Measurements from ENCODE around the gene CACNA1C.

CACNA1C gene

GRCh38 chr12:2035431-2036055 lies 17.2 kb upstream of the CACNA1C start:
- no peak for DNase-seq

GRCh38 chr12:2039034-2039433 lies 13.8 kb upstream of the CACNA1C start:
- DNase-seq, result no peak

- no peak for DNase-seq
These were observed 9.7 kb upstream of the CACNA1C start for GRCh38 chr12:2043054-2043453.

DNA sequence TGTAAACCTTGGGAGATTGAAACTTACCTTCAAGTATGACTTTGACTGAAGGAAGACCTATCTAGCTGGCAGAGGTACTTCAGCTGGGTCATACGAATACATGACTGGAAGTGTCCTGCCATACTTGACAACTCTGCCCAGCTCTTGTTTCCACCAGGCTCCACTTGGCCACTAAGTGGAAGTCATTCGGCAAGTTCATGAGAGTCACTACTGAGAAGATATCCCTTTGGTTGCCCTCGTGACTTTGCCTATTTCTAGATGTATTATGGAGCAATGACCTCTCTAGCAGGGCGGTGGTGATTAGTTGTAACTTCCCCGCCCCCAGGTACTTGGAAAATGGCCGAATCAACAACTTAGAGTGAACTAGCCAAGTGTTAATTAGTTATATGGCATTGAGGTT lies 8.6 kb upstream of the CACNA1C start:
- DNase-seq, result no peak

DNA sequence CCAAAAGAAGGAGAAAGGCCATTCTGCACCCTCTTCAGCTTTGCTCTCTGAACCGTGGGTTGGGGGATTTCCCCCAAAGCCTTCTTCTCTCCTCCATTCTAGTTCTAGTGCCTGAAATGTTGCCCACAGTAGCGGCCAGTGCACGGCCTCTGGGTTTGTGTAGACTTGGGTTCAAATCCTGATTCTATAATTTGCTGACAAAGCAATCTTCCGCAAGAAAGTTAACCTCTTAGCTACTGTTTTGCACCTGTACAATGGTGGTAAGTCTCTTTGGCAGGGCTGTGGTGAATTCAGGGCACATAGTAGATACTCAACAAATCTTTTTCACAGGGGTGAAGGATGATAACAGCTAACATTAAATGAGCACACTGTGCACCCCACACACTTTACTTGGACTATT lies 5.8 kb upstream of the CACNA1C start:
- DNase-seq, result no peak

GRCh38 chr12:2047752-2048151 lies 5.0 kb upstream of the CACNA1C start:
- no peak for DNase-seq

- DNase-seq, result no peak
These were observed 2.9 kb upstream of the CACNA1C start for GRCh38 chr12:2049604-2050540.

DNA sequence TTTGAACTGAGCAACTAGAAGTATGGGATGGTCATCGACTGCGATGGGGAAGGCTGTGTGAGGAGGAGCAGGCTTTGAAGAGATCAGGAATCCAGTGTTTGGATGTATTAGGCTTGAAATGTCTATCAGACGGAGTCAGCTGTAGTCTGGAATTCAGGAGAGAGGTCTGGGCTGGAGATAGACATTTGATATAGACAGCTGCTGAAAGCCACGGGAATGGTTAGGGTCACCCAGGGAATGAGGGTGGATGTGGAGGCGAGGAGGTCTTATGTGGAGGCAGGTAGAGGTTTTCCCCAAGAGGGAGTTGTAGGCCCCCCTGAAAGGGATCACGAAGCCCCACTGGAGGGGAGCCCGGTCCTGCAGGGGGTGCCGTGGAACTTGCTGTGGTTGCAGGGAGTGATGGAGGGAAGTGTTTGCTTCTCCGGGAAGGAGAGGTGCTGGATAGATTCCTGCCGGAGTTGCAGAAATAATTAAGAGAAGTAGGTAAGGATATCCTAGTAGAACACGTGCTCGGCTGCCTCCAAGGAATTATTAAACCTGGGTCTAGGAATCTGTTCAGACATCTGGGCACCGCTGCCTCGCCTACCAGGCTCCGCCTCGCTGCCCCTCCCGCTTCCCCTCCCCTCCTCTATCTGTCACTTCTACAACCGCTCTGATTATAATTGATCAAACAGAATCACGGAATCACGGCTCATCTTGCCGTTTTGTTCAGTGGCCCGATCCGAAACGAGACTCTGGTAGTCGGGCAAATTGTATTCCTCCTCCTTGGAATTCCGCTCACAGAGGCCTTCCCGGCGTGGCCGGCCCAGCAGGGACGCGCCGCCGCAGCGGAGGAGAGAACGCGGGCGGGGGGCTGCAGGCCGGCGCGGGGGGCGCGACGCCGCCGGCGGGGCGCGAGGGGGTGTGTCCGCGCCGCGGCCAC lies 826 bp upstream of the CACNA1C start:
- no peak for DNase-seq

DNA sequence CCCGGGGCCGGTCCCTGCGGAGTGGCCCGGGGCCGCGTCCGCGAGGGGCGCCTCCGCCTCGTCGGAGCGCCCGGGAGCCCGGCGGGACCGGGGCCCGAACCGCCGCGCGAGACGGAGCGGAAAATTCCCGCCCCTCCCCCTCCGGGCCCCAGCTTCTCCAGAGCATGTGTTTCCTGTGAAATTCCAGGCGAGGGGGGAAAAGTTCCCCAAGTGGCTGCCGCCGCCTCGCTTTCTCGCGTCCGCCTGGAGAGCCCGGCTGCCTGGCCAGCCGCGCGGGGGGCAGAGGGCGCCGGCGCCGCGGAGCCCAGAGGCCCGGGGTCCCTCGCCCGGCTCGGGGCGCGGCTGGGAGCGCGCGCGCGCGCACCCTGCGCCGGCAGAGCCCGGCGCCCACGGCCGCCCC lies 904 bp downstream of the CACNA1C start:
- DNase-seq, result no peak

- DNase-seq, result no peak
These were observed 1.6 kb downstream of the CACNA1C start for GRCh38 chr12:2054091-2055018.

GRCh38 chr12:2057041-2057794 lies 4.4 kb downstream of the CACNA1C start:
- DNase-seq, result peak; percentile 5

GRCh38 chr12:2057795-2058408 lies 5.1 kb downstream of the CACNA1C start:
- no peak for DNase-seq

- DNase-seq, result no peak
These were observed 6.0 kb downstream of the CACNA1C start for GRCh38 chr12:2058837-2059236.

- DNase-seq, result no peak
These were observed 8.6 kb downstream of the CACNA1C start for GRCh38 chr12:2061402-2061801.

DNA sequence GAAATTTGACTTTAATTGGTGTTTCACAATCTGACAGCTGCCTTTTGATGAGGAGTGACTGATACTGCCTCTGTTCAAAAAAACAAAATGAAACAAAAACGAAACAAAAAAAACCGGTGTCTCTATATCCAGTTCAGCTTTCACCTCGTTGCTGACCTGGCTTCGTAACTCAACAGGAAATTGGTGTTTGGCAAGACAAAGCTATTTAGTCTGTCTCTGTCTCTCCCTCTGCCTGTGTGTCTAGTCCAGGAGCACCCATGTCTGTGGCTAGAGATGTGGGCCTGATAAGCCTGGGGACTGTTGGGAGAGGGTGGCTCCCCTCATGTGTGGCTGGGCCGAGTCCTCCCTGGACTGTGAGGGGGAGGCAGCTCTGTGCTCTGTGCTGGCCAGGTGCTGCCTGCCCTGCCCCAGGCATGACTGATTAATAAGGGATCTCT lies 11.3 kb downstream of the CACNA1C start:
- no peak for DNase-seq

GRCh38 chr12:2068653-2069052 lies 15.9 kb downstream of the CACNA1C start:
- DNase-seq, result no peak

DNA sequence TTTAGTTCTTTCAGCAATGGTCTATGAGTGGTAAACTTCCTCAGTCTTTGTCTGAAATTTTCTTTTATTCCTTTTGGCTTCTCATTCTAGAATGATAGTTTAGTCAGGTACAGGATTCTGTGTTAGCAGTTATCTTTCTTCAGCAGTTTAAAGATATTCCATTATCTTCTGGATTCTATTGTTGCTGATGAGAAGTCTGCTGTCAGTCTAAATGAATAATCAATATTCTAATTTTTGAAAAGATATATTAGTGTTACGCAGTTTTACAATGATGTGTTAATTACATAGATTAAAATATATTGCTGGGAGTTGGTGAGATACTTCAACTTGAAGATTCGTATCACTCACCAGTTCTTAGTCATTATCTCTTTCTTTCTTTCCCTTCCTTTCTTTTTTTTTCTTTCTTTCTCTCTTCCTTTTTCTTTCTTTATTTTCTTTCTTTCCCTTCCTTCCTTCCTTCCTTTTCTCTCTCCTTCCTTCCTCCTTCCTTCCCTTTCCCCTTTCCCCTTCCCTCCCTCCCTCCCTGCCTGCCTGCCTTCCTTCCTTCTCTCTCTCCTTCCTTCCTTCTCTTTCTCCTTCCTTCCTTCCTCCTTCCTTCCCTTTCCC lies 17.8 kb downstream of the CACNA1C start:
- DNase-seq, result no peak

- no peak for DNase-seq
These were observed 22.0 kb downstream of the CACNA1C start for GRCh38 chr12:2074792-2075191.

- no peak for DNase-seq
These were observed 22.9 kb downstream of the CACNA1C start for GRCh38 chr12:2075508-2076195.

GRCh38 chr12:2076196-2076570 lies 23.4 kb downstream of the CACNA1C start:
- DNase-seq, result no peak

Measured in DMS79 (cell line).